ENCODE results near the gene CNTN2. TPM values are rescaled to one million over a fixed set of nuclear protein-coding genes. Genes with fewer than 3 reads are reported as not detected.

The CNTN2 gene
- total and polyA plus RNA-seq, 2 experiments from 2014 or later = 1.3 to 2.2 TPM

DNA sequence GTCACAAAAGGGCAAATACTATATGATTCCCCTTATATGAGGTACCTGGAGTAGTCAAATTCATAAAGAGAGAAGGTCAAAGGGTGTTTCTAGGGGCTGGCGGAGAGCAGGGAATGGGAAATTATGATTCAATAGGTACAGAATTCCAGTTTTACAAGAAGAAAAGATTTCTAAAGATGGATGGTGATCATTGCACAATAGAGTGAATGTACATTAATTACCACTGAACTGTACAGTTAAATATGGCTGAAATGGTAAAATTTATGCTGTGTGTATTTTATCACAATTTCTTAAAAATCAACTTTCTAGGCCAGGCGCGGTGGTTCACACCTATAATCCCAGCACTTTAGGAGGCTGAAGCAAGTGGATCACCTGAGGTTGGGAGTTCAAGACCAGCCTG lies 59.4 kb downstream of the CNTN2 start:
- H3K4me1 Mint-ChIP-seq = no peaks in the 10 kb centered on the region
- Histone ChIP-seq H3K27ac (ENCODE audit: low read depth) (no peak overlapping the region), H4K20me1 (replicated peaks; ENCODE audit: insufficient read depth) (no peaks in the 10 kb centered on the region; the same call in 1 of the 2 replicates), H3K27me3 (ENCODE audit: insufficient read depth) (no peaks in the 10 kb centered on the region), H3K79me2 (replicated peaks; ENCODE audit: insufficient read depth) (no peaks in the 10 kb centered on the region; the same call in 1 of the 2 replicates), H3K4me1 (ENCODE audit: insufficient read depth) (no peaks in the 10 kb centered on the region), H2AFZ (no peak overlapping the region), H3F3A (replicated peaks; ENCODE audit: low read depth) (no peaks in the 10 kb centered on the region), H3K36me3 (ENCODE audit: insufficient read depth) (peaks cover 51% of the 10 kb centered on the region), H3K4me2 (no peak overlapping the region), H3K9me2 (ENCODE audit: insufficient read depth) (no peaks in the 10 kb centered on the region), H3K4me3 (no peak overlapping the region)
- DNase-seq (ENCODE audit: low spot score) (no peak), ATAC-seq (no peak)
- H3K36me3 Mint-ChIP-seq (ENCODE audit: low read depth) = peaks cover 89% of the 10 kb centered on the region
- H3K27ac Mint-ChIP-seq = no peak overlapping the region
- TF ChIP-seq STAT1 (IDR thresholded peaks at IDR 0.05; ENCODE audit: unreplicated experiment) (no peak), JUNB (IDR thresholded peaks at IDR 0.05; ENCODE audit: unreplicated experiment) (no peak), ZNF331 (CRISPR knock-in tag; IDR thresholded peaks at IDR 0.05; ENCODE audit: low read depth) (no peak), NANOG (IDR thresholded peaks at IDR 0.05; ENCODE audit: borderline replicate concordance) (no peak), CREB1 (CRISPR knock-in tag; IDR thresholded peaks at IDR 0.05; ENCODE audit: low read depth) (no peak), POLR2AphosphoS5 (IDR thresholded peaks at IDR 0.05; ENCODE audit: low read depth) (no peak), EZH2 (IDR thresholded peaks at IDR 0.05; ENCODE audit: low read depth, unreplicated experiment) (no peak)
- TF ChIP-seq, protein P1, sequence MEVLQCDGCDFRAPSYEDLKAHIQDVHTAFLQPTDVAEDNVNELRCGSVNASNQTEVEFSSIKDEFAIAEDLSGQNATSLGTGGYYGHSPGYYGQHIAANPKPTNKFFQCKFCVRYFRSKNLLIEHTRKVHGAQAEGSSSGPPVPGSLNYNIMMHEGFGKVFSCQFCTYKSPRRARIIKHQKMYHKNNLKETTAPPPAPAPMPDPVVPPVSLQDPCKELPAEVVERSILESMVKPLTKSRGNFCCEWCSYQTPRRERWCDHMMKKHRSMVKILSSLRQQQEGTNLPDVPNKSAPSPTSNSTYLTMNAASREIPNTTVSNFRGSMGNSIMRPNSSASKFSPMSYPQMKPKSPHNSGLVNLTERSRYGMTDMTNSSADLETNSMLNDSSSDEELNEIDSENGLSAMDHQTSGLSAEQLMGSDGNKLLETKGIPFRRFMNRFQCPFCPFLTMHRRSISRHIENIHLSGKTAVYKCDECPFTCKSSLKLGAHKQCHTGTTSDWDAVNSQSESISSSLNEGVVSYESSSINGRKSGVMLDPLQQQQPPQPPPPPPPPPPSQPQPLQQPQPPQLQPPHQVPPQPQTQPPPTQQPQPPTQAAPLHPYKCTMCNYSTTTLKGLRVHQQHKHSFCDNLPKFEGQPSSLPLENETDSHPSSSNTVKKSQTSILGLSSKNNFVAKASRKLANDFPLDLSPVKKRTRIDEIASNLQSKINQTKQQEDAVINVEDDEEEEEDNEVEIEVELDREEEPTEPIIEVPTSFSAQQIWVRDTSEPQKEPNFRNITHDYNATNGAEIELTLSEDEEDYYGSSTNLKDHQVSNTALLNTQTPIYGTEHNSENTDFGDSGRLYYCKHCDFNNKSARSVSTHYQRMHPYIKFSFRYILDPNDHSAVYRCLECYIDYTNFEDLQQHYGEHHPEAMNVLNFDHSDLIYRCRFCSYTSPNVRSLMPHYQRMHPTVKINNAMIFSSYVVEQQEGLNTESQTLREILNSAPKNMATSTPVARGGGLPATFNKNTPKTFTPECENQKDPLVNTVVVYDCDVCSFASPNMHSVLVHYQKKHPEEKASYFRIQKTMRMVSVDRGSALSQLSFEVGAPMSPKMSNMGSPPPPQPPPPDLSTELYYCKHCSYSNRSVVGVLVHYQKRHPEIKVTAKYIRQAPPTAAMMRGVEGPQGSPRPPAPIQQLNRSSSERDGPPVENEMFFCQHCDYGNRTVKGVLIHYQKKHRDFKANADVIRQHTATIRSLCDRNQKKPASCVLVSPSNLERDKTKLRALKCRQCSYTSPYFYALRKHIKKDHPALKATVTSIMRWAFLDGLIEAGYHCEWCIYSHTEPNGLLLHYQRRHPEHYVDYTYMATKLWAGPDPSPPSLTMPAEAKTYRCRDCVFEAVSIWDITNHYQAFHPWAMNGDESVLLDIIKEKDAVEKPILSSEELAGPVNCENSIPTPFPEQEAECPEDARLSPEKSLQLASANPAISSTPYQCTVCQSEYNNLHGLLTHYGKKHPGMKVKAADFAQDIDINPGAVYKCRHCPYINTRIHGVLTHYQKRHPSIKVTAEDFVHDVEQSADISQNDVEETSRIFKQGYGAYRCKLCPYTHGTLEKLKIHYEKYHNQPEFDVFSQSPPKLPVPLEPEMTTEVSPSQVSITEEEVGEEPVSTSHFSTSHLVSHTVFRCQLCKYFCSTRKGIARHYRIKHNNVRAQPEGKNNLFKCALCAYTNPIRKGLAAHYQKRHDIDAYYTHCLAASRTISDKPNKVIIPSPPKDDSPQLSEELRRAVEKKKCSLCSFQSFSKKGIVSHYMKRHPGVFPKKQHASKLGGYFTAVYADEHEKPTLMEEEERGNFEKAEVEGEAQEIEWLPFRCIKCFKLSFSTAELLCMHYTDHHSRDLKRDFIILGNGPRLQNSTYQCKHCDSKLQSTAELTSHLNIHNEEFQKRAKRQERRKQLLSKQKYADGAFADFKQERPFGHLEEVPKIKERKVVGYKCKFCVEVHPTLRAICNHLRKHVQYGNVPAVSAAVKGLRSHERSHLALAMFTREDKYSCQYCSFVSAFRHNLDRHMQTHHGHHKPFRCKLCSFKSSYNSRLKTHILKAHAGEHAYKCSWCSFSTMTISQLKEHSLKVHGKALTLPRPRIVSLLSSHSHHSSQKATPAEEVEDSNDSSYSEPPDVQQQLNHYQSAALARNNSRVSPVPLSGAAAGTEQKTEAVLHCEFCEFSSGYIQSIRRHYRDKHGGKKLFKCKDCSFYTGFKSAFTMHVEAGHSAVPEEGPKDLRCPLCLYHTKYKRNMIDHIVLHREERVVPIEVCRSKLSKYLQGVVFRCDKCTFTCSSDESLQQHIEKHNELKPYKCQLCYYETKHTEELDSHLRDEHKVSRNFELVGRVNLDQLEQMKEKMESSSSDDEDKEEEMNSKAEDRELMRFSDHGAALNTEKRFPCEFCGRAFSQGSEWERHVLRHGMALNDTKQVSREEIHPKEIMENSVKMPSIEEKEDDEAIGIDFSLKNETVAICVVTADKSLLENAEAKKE (CRISPR knock-in tag; IDR thresholded peaks at IDR 0.05) = no peak
- TF ChIP-seq, protein P2, sequence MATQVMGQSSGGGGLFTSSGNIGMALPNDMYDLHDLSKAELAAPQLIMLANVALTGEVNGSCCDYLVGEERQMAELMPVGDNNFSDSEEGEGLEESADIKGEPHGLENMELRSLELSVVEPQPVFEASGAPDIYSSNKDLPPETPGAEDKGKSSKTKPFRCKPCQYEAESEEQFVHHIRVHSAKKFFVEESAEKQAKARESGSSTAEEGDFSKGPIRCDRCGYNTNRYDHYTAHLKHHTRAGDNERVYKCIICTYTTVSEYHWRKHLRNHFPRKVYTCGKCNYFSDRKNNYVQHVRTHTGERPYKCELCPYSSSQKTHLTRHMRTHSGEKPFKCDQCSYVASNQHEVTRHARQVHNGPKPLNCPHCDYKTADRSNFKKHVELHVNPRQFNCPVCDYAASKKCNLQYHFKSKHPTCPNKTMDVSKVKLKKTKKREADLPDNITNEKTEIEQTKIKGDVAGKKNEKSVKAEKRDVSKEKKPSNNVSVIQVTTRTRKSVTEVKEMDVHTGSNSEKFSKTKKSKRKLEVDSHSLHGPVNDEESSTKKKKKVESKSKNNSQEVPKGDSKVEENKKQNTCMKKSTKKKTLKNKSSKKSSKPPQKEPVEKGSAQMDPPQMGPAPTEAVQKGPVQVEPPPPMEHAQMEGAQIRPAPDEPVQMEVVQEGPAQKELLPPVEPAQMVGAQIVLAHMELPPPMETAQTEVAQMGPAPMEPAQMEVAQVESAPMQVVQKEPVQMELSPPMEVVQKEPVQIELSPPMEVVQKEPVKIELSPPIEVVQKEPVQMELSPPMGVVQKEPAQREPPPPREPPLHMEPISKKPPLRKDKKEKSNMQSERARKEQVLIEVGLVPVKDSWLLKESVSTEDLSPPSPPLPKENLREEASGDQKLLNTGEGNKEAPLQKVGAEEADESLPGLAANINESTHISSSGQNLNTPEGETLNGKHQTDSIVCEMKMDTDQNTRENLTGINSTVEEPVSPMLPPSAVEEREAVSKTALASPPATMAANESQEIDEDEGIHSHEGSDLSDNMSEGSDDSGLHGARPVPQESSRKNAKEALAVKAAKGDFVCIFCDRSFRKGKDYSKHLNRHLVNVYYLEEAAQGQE (IDR thresholded peaks at IDR 0.05; ENCODE audit: unreplicated experiment) = no peak
- TF ChIP-seq, protein P3, sequence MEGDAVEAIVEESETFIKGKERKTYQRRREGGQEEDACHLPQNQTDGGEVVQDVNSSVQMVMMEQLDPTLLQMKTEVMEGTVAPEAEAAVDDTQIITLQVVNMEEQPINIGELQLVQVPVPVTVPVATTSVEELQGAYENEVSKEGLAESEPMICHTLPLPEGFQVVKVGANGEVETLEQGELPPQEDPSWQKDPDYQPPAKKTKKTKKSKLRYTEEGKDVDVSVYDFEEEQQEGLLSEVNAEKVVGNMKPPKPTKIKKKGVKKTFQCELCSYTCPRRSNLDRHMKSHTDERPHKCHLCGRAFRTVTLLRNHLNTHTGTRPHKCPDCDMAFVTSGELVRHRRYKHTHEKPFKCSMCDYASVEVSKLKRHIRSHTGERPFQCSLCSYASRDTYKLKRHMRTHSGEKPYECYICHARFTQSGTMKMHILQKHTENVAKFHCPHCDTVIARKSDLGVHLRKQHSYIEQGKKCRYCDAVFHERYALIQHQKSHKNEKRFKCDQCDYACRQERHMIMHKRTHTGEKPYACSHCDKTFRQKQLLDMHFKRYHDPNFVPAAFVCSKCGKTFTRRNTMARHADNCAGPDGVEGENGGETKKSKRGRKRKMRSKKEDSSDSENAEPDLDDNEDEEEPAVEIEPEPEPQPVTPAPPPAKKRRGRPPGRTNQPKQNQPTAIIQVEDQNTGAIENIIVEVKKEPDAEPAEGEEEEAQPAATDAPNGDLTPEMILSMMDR (conservative IDR thresholded peaks at IDR 0.05; ENCODE audit: low read depth in 2 of 2) = no peak
- H3K9me3 Mint-ChIP-seq = no peaks in the 10 kb centered on the region
- no peaks in the 10 kb centered on the region for H3K27me3 Mint-ChIP-seq (ENCODE audit: insufficient read depth, low read depth, poor library complexity)
- no peak overlapping the region for H3K4me3 Mint-ChIP-seq

Measured in GM23338 (cell line).